HG03571 (cell line): ENCODE measurements around the gene INKA2.

Experiments
- ATAC-seq: cut with Tn5 transposase; IDR thresholded peaks from one replicate; pipeline ENCODE4 v1.9.1; 2021; ENCODE audit not compliant: unreplicated experiment

Gene INKA2

DNA sequence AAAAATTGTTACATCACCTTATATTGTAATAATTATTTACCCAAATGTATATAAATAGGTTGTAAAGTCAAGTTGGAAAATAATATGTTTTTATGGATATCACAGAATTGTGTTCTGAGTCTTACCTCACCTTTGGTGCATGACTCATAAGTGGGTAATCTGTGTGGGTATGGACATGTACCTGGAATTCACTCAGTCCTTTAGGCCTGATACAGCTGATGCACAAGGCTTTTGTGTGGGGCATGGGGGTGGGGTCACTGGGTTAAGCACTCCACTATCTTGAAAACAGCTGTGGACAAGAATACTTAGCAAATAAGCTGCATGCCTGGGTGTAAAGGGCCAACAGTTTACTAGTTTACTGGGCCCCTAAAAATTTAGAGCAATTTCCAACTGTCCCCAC, 34.4 kb downstream of the INKA2 start:
- ATAC-seq: no peak

DNA sequence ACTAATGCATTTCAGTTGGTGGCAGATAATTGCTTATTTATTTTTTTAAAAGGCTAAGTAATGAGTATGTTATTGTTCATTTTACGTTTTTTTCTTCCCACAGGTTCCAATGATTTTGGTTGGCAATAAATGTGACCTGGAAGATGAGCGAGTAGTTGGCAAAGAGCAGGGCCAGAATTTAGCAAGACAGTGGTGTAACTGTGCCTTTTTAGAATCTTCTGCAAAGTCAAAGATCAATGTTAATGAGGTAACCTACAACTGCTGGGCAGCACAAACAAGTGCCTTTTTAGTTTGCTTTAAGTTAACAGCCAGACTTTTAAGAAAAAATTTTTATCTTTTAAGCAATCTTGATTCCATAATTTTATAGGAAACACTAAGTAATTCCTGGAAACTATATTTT, 35.0 kb downstream of the INKA2 start:
- no peak for ATAC-seq

DNA sequence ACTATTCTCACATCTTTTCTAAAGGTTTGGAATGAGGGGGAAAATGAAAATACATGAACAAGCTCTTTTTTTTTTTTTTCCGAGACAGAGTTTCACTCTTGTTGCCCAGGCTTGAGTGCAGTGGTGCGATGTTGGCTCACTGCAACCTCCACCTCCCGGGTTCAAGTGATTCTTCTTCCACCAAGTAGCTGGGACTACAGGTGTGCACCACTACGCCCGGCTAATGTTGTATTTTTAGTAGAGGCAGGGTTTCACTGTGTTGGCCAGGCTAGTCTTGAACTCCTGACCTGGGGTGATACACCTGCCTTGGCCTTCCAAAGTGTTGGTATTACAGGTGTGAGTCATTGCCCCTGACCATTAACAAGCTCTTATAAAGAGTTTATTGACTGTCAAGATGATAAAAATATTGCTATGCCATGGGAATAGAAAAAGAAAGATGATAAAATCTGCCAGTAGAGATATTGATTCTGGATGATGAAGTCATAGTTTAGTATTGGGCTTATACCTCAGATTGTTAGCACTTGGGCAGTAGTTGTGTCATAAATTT, 36.6 kb downstream of the INKA2 start:
- ATAC-seq: no peak

DNA sequence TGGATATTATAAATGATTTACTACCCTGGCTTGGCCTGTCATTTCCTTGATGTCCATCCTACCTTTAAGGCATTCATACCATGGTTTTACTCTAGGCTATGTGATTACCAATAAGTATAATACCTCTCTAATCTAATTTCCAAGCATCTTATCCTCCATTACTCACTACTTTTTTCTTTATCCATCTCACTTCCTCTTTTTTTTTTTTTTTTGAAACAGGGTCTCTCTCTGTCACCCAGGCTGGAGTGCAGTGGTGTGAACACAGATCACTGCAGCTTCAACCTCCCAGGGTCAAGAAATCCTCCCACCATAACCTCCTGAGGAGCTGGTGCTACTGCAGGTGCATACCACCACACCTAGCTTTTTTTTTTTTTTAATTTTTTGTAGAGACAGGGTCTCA, 39.9 kb downstream of the INKA2 start:
- no peak for ATAC-seq

DNA sequence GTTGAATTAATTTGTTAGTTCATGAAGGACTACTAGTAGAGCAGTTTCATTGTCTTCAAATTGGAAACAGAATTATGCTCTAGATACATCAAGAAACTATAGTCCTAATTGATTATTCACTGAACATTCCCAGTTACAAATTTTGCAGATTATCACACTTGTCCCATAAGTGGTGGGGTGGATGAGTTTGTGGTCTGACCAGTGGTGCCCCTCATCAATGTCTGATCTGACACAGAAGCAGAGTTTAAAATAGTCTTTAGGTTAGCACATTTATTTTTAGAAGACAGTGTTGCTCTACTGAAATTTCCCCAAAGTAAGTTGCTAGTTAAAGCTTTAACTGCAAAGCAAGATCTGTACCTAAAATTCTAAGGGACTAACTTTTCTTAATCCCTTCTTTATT, 42.9 kb downstream of the INKA2 start:
- no peak for ATAC-seq

DNA sequence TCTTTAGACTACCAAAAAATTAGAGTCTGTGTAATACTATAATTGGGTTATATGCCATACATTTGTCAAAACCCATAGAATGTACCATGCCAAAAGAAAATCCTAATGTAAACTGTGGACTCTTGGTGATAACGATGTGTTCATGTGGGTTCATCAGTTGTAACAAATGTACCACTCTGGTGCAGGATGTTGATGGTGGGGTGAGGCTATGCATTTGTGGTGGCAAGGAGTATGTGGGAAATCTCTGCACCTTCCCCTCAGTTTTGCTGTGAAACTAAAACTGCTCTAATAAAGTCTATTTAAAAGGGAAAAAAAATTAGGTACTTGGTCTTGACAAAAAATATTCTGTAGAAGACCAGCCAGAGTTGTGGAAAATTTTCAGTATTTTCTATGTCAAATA, 43.4 kb downstream of the INKA2 start:
- ATAC-seq: no peak

DNA sequence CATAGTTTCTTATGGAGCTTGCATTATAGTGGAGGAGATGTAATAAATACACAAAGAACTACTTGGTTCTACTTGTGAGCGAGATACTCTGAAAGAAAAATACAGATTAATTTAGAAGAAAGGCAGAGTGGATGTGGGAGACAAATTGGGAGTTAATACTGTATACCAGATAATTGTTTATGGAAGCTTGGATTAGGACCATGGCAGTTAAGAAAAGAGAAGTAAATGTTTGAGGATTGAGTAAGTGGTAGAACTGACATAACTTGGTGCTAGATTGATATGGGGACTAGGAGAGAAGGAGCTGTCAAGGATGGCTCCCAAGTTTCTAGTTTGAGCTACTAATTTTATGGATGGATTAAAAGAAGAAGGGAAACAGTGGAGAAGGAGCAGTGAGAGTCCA, 47.3 kb downstream of the INKA2 start:
- no peak for ATAC-seq

DNA sequence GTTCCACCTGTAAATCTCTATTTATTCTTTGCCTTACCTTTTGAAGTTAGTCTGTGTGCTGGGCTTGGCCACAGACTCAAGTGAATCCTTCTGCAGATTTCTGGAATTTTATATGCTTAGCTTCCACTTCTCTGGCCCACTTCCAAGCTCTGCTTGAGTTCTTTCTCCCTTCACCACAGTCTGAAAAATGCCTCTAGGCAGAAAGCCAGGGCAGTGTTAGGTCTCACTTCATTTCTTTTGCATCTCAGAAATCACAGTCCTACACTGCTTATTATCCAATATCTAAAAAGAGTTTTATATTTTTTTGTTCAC, 48.9 kb downstream of the INKA2 start:
- no peak for ATAC-seq
